Mucosa of descending colon (tissue), 3 donors: Measurements from ENCODE around the gene GPRC5B. TPM values are rescaled to one million over a fixed set of nuclear protein-coding genes. Genes with fewer than 3 reads are reported as not detected.
A peak's percentile ranks its signal among the peaks of the same experiment; 100 is the strongest.

Experiments used
- ATAC-seq: fragments of 200-7000 bp; cut with Tn5 transposase; one replicate; pipeline ENCODE4 v1.9.1; 2020; ENCODE audit warnings: mild to moderate bottlenecking, moderate library complexity
- DNase-seq, 3 donors: peaks; one replicate each; pipeline ENCODE4 v3.0.0-alpha.2; 2020
- H3K36me3 ChIP-seq: fragments of 200-600 bp; one replicate; pipeline ENCODE4 v1.8.0; 2021; ENCODE audit warnings: low read depth, mild to moderate bottlenecking
- H3K4me1 ChIP-seq: fragments of 200-600 bp; one replicate; pipeline ENCODE4 v1.8.0; 2021; ENCODE audit warnings: low read depth, mild to moderate bottlenecking
- H3K4me3 ChIP-seq: fragments of 200-600 bp; one replicate; pipeline ENCODE4 v1.8.0; 2021; ENCODE audit warnings: mild to moderate bottlenecking
- H3K9me3 ChIP-seq: fragments of 200-600 bp; one replicate; pipeline ENCODE4 v1.8.0; 2021; ENCODE audit warnings: mild to moderate bottlenecking
- intact Hi-C, 2 donors: fragments of 100-400 bp; cut with DNase I in 1 of 2; cut with micrococcal nuclease in 1 of 2; formaldehyde crosslinking; loops; one replicate each; pipeline versions ENCODE4 v1.11.0 to v1.11.1; 2022; cut with DNase I, micrococcal nuclease
- total RNA-seq, 3 donors: library from RNA; stranded (reverse); fragmentation: NEBNext Ultra II Directional in 2 of 3; extraction: Animal tissue kit (Norgen Biotek cat#: 25700) in 2 of 3; gene quantifications; one replicate each; pipeline versions ENCODE4 v1.2.1 to v1.2.4, GENCODE V29; 2021 to 2023
- TF ChIP-seq, protein P1 (sequence below): fragments of 200-600 bp; IDR thresholded peaks from one replicate; pipeline ENCODE4 v1.8.0; 2022; ENCODE audit warnings: antibody characterized with exemption, mild to moderate bottlenecking
- donor health status: DM: no; HTN: no; CAD: no; lungs with moderate emphysema.
- donor health status: DM: no; HTN: no; CAD: no.
- donor health status: DM: no; HTN: yes; CAD: no.

GPRC5B gene
- total RNA-seq, 3 donors from 2014 or later = 2.8 to 14.6 (median 6.2) TPM

GRCh38 chr16:19844945-19845641 lies 39.6 kb downstream of the GPRC5B start:
- Histone ChIP-seq H3K9me3 (no peaks in the 10 kb centered on the region), H3K4me1 (no peaks in the 10 kb centered on the region), H3K4me3 (no peak overlapping the region), H3K36me3 (no peaks in the 10 kb centered on the region)
- peak; percentile 20 for ATAC-seq
- TF ChIP-seq, protein P1, sequence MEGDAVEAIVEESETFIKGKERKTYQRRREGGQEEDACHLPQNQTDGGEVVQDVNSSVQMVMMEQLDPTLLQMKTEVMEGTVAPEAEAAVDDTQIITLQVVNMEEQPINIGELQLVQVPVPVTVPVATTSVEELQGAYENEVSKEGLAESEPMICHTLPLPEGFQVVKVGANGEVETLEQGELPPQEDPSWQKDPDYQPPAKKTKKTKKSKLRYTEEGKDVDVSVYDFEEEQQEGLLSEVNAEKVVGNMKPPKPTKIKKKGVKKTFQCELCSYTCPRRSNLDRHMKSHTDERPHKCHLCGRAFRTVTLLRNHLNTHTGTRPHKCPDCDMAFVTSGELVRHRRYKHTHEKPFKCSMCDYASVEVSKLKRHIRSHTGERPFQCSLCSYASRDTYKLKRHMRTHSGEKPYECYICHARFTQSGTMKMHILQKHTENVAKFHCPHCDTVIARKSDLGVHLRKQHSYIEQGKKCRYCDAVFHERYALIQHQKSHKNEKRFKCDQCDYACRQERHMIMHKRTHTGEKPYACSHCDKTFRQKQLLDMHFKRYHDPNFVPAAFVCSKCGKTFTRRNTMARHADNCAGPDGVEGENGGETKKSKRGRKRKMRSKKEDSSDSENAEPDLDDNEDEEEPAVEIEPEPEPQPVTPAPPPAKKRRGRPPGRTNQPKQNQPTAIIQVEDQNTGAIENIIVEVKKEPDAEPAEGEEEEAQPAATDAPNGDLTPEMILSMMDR = no peak
- intact Hi-C loops = no loop called here
- peak in 1 of 3 donors; percentile 6 for DNase-seq

GRCh38 chr16:19843371-19843770 lies 41.3 kb downstream of the GPRC5B start:
- Histone ChIP-seq H3K4me1 (no peaks in the 10 kb centered on the region), H3K4me3 (no peak overlapping the region), H3K9me3 (no peaks in the 10 kb centered on the region), H3K36me3 (no peaks in the 10 kb centered on the region)
- DNase-seq (no peak), ATAC-seq (peak; percentile 73)
- intact Hi-C loops = no loop called here
- TF ChIP-seq, protein P1 = no peak

GRCh38 chr16:19842426-19843157 lies 42.1 kb downstream of the GPRC5B start:
- intact Hi-C loops = no loop called here
- TF ChIP-seq, protein P1 = no peak
- Histone ChIP-seq H3K36me3 (no peaks in the 10 kb centered on the region), H3K9me3 (no peaks in the 10 kb centered on the region), H3K4me1 (no peaks in the 10 kb centered on the region), H3K4me3 (no peak overlapping the region)
- ATAC-seq (no peak), DNase-seq (no peak)

DNA sequence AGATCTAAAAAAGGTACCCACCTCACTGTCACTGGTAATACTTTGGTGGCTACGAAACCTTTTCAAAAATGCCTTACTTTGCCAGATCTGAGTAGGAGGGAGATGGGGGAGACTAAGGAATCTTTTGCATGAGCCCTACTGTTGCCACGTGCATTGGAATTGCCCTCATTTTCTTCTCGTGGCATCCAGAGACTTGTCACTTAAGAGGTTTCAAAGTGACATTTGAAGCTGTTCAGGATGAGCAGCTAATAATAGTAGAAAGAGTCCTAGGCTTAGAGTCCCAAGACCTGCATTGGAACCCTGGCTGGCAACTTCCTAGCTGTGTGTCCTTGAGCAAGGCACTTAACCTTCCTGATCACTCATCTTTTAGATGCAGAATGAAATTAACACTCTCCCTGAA lies 43.5 kb downstream of the GPRC5B start:
- Histone ChIP-seq H3K9me3 (no peaks in the 10 kb centered on the region), H3K4me1 (no peaks in the 10 kb centered on the region), H3K4me3 (no peak overlapping the region), H3K36me3 (no peaks in the 10 kb centered on the region)
- intact Hi-C loops = no loop called here
- DNase-seq (no peak), ATAC-seq (no peak)
- TF ChIP-seq, protein P1 = no peak

DNA sequence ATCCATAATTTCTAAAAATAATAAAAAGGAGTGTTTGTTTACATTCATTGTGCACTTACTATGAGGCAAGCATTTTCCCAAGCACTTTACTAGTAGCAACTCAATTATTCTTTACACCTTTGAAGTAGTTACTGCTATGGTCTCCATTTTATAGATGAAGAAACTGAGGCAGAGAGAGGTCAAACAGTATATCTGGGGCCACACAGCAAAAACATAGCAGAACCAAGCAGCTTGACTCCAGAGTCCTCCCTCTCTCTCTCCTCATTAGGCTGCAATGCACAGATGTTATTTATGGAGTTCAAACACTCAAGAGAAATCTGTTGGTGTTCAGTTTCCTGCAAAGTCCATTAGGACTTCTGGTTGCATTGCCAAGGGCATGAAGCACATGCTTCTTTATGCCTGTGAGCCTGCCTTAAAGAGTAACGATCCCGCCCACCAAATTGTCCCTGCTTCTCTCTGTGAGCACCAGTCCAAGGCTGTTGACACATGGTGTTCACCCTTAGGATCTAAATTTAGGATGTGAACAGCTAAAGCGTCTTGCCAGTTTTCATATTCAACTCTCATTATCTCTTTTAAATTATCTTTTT lies 44.0 kb downstream of the GPRC5B start:
- no peak for ATAC-seq
- H3K36me3 ChIP-seq = no peaks in the 10 kb centered on the region
- intact Hi-C loops = no loop called here
- no peaks in the 10 kb centered on the region for H3K9me3 ChIP-seq
- TF ChIP-seq, protein P1 = no peak
- no peaks in the 10 kb centered on the region for H3K4me1 ChIP-seq
- H3K4me3 ChIP-seq = no peak overlapping the region
- no peak for DNase-seq
